RCC 7860 (cell line): Measurements from ENCODE around the gene HASPIN.
A peak's percentile ranks its signal among the peaks of the same experiment; 100 is the strongest.

Source experiments
- DNase-seq: peaks from one replicate; pipeline ENCODE4 v3.0.0-alpha.2; 2015; ENCODE audit warnings: low spot score
- FAIRE-seq: peaks from 2 replicates; lab custom pipeline; 2012; peaks lifted over from hg19 to GRCh38; lab: Jason Lieb, UNC

HASPIN gene

GRCh38 chr17:3723556-3724377 is at the start of gene HASPIN:
Gene HASPIN, plus strand, starts transcription at chr17:3723903. Its CDS starts 33 bp downstream, at chr17:3723936.
- DNase-seq (peak; percentile 72), FAIRE-seq (no peak)

DNA sequence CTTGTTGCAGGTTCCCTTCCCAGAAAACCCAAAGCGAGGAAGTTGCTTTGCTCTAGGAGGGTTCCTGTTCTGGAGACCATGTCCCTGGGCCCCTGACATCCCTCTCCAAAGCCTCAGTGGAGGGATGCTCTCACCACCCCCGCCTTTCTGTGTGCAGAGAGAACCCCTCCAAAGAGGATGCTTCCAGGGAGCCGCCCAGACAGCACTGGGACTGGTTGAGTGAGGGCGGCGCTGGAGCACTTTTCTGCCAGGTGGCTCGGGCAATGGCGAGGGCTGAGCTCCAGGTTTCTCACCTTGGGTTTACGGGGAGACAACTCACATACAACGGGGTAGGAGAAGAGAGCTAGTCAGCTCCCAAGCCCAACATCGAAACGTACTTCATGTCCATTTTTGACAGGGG is 47.8 kb upstream of the HASPIN start:
- no peak for FAIRE-seq
- no peak for DNase-seq

DNA sequence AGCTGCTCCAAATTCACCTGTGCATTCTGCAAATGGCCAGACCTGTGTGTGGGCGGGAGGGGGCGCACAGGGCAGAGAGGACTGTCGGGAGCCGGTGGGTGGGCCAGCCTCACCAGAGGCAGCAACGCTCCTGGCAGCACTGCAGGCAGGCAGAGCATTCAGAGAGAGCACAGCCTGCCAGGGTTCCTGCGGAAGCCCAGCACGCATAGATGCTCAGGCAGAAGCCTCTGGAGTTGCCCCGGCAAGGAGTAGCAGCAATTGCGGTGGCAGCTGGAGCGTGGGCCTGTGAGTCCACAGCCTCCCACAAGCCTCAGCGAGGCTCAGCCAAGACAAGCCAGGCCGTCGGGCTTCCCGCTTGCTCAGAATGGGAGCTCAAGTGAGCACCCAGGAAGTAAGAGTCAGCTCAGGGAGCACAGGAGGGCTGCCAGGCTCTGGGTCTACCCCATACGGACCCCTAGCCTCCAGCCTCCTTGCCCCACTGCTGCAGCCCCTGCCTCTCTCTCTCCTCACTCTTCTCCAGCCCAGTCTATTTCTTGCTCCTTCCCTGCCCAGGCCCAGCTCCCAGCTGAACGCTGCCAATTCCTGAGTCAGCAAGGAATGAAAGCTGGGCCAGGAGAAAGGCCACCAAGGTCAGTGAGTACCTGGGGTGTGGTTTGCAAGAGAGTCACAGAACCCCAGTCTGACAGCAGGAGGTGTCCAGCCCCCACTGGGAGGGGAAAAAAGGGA is 45.4 kb upstream of the HASPIN start:
- no peak for FAIRE-seq
- no peak for DNase-seq

DNA sequence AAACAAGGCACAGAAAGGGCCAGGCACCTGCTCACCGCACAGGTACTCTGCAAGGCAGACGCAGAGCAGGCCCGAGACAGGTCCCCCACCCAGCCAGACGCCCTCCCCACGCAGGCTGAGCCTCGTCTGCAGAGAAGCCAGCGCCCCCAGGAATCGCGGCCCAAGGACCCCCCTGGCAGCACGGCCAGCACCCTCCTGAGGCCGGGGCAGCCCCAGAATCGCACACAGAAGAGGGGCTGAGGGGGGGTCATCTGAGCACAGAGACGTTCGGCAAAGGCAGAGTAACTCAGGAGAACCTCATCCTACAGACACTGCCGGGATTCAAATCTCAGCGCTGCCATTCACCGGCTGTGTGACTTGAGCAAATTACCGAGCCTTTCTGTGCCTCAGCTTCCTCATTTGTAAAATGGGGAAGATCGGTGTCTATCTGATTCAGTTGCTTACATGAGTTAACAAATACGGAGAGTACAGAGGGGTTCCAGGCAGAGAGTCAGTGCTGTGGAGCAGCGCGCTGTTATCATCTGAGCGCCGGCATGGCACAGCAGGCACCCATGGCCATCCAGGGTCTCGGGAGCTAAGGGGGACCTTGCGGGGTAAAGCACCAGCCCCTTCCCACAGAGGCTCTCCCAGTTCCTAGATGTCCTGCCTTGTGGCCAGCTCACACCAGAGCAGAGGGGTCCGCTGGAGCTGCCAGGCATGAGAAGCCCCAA is 44.7 kb upstream of the HASPIN start:
- FAIRE-seq (no peak), DNase-seq (no peak)

DNA sequence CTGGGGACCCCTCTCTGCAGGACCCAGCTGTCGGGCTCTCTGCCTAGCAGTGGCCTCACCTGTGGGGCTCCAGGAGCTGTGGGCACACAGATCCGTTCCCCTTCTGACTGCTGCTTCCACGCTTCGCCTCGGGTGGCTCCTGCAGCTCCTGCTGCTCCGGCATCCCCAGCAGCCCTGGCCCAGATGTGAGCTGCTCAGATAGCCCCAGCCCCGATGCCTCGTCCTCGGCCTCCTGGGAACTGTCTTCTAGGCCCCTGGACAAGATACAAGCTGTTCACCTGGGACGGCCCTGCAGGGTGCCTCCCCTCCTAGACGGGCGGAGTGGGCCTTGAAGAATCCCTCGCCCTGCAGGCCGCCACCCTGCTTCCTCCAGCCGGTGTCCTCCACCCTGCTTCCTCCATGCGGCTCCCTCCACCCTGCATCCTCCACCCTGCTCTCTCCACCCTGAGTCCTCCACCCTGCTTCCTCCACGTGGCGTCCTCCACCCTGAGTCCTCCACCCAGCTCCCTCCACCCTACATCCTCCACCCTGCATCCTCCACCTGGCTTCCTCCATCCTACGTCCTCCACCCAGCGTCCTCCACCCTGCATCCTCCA is 44.1 kb upstream of the HASPIN start:
- DNase-seq (no peak), FAIRE-seq (no peak)

- DNase-seq (no peak), FAIRE-seq (no peak)
Measured at GRCh38 chr17:3681057-3681456, 42.6 kb upstream of the HASPIN start.

DNA sequence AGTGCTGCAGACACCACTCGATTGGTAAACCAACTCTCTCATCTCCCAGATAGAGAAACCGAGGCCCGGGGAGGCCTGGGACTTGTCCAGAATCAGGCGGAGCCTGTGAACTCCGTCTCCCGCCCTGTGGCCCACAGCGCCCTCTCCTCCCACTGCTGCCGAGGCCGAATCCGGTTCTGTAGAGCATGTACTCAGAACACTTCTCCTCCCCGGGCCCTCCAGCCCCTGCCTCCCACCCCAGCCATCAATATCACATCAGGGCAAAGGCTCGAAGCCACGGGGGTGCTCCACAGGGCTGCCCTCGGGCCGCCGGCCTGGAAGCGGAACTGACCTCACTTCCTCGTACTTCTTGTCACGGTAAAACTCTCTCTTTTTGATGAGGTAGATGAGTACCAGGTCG is 42.1 kb upstream of the HASPIN start:
- FAIRE-seq = no peak

GRCh38 chr17:3682033-3682432 is 41.7 kb upstream of the HASPIN start:
- no peak for DNase-seq
- FAIRE-seq = no peak

More for the DNA sequence above, 42.1 kb upstream of the HASPIN start:
- DNase-seq = no peak

GRCh38 chr17:3683054-3683511 is 40.6 kb upstream of the HASPIN start:
- FAIRE-seq (no peak), DNase-seq (no peak)

- DNase-seq (no peak), FAIRE-seq (no peak)
Measured at GRCh38 chr17:3685174-3685573, 38.5 kb upstream of the HASPIN start.

GRCh38 chr17:3688027-3688553 is 35.6 kb upstream of the HASPIN start:
- FAIRE-seq = no peak
- DNase-seq = no peak

GRCh38 chr17:3688852-3689261 is 34.8 kb upstream of the HASPIN start:
- no peak for DNase-seq
- FAIRE-seq = no peak

GRCh38 chr17:3689262-3690093 is 34.2 kb upstream of the HASPIN start:
- DNase-seq (no peak), FAIRE-seq (no peak)

- no peak for FAIRE-seq
Measured at GRCh38 chr17:3690094-3690715, 33.5 kb upstream of the HASPIN start.

GRCh38 chr17:3691617-3692067 is 32.1 kb upstream of the HASPIN start:
- no peak for DNase-seq
- no peak for FAIRE-seq

More at GRCh38 chr17:3690094-3690715, 33.5 kb upstream of the HASPIN start:
- no peak for DNase-seq

- no peak for DNase-seq
- FAIRE-seq = no peak
Measured at GRCh38 chr17:3692346-3692745, 31.4 kb upstream of the HASPIN start.

DNA sequence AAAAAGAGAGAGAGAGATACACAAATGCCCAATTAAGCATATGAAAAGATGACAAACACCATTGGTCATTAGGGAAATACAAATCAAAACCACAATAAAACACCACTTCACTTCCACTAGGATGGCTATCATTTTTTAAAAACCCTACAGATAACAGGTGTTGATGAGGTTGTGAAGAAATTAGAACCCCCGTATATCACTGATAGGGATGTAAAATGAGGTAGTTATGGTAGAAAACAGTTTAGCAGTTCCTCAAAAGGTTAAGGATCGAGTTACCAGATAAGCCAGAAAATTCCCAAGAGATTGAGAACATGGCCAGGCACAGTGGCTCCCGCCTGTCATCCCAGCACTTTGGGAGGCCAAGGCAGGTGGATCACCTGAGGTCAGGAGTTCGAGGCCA is 30.6 kb upstream of the HASPIN start:
- no peak for DNase-seq
- FAIRE-seq = no peak

DNA sequence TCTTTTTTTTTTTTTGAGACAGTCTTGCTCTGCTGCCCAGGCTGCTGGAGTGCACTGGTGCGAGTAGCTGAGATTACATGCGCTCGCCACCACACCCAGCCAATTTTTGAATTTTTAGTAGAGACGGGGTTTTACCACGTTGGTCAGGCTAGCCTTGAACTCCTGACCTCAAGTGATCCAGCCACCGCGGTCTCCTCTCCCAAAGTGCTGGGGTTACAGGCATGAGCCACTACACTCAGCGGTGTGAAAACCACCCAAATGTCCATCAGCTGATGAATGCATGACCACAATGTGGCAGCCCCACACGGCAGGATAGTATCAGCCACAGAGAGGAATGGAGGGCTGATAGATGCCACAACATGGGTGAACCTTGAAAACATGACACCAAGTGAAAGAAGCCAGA is 29.9 kb upstream of the HASPIN start:
- DNase-seq (peak; percentile 47), FAIRE-seq (no peak)

DNA sequence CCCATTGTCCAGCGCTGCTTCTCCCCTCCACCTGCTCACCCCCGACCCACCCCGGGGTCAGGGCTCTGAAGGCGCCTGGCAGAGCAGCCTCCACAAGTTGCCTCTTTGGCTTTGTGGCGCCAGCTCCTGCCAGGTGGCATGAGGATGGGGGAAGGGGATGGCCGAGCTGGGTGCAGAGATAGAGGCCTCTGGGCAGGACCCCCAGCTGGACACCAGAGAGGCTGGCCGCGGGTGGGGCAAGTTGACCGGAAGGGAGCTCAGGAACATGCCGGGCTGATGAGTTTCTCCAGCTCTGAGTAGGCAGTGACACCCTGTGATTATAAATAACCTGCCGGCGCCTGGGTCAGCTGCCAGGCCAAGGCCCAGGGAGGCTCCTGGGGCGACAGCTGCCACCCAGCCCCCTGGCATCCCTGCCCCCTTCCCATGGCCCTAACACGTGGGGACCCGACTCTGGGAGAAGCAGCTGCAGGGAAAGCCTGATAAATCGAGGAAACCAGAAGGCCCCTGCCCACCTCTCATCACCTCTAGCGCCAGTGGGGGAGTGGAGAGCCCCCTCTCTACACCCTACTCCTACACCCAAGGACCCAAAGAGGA is 28.5 kb upstream of the HASPIN start:
- FAIRE-seq (no peak), DNase-seq (no peak)
